Amniotic epithelial cell (primary cell): ENCODE results near the gene DNAH1.

Experiments
- DNase-seq: peaks from one replicate; pipeline ENCODE4 v3.0.0-alpha.2; 2010; ENCODE audit warnings: low read depth

The DNAH1 gene

GRCh38 chr3:52446631-52447511, 130.8 kb downstream of the DNAH1 start:
- no peak for DNase-seq

- DNase-seq: no peak
Measured at GRCh38 chr3:52447512-52448355, 131.6 kb downstream of the DNAH1 start.
